ENCODE results near the gene CCDC85C.

DNA sequence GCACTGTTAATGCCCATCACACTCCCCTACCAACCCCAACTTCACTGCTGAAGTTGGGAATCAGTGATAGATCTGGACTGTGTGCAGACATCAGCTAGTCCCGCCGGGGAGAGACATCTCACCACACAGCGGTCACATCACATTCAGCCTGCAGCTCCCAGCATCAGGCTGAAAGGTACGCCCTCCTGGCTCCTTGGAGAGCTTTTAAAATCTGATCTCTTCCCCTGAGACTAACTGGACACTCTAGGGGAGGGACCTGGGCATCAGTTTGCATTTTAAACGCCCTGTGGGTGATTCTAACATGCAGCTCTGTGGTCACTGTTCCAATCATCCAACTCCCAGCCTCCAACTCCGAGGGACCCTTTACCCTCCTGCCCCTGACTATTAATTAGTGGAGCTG lies 58.4 kb downstream of the CCDC85C start:
- TF ChIP-seq RAD21 (IDR thresholded peaks at IDR 0.05; ENCODE audit: low read depth), result no peak
- no peak for TF ChIP-seq EP300 (IDR thresholded peaks at IDR 0.05; ENCODE audit: borderline replicate concordance)
- no peak for TF ChIP-seq CEBPB (IDR thresholded peaks at IDR 0.05)
- no peak for TF ChIP-seq NFIC (IDR thresholded peaks at IDR 0.05)
- TF ChIP-seq, protein P1, sequence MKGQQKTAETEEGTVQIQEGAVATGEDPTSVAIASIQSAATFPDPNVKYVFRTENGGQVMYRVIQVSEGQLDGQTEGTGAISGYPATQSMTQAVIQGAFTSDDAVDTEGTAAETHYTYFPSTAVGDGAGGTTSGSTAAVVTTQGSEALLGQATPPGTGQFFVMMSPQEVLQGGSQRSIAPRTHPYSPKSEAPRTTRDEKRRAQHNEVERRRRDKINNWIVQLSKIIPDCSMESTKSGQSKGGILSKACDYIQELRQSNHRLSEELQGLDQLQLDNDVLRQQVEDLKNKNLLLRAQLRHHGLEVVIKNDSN (IDR thresholded peaks at IDR 0.05), result no peak
- TF ChIP-seq, protein P2, sequence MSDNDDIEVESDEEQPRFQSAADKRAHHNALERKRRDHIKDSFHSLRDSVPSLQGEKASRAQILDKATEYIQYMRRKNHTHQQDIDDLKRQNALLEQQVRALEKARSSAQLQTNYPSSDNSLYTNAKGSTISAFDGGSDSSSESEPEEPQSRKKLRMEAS (IDR thresholded peaks at IDR 0.05), result no peak
- no peak for TF ChIP-seq FOXM1 (IDR thresholded peaks at IDR 0.05; ENCODE audit: borderline replicate concordance, low read depth)
- TF ChIP-seq, protein P3, sequence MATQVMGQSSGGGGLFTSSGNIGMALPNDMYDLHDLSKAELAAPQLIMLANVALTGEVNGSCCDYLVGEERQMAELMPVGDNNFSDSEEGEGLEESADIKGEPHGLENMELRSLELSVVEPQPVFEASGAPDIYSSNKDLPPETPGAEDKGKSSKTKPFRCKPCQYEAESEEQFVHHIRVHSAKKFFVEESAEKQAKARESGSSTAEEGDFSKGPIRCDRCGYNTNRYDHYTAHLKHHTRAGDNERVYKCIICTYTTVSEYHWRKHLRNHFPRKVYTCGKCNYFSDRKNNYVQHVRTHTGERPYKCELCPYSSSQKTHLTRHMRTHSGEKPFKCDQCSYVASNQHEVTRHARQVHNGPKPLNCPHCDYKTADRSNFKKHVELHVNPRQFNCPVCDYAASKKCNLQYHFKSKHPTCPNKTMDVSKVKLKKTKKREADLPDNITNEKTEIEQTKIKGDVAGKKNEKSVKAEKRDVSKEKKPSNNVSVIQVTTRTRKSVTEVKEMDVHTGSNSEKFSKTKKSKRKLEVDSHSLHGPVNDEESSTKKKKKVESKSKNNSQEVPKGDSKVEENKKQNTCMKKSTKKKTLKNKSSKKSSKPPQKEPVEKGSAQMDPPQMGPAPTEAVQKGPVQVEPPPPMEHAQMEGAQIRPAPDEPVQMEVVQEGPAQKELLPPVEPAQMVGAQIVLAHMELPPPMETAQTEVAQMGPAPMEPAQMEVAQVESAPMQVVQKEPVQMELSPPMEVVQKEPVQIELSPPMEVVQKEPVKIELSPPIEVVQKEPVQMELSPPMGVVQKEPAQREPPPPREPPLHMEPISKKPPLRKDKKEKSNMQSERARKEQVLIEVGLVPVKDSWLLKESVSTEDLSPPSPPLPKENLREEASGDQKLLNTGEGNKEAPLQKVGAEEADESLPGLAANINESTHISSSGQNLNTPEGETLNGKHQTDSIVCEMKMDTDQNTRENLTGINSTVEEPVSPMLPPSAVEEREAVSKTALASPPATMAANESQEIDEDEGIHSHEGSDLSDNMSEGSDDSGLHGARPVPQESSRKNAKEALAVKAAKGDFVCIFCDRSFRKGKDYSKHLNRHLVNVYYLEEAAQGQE (IDR thresholded peaks at IDR 0.05; ENCODE audit: low read depth), result no peak
- no peak for TF ChIP-seq TEAD4 (IDR thresholded peaks at IDR 0.05)
- TF ChIP-seq YY1 (IDR thresholded peaks at IDR 0.05; ENCODE audit: low read depth), result no peak
- no peak for TF ChIP-seq CREB1 (IDR thresholded peaks at IDR 0.05; ENCODE audit: low read depth)
- TF ChIP-seq EGR1 (IDR thresholded peaks at IDR 0.05), result no peak
- no peak for TF ChIP-seq TAF1 (IDR thresholded peaks at IDR 0.05; ENCODE audit: low read depth)
- no peak for TF ChIP-seq ZBTB7A (IDR thresholded peaks at IDR 0.05; ENCODE audit: low read depth)
